H1 (cell line): ENCODE measurements around the gene RILPL1. TPM values are rescaled to one million over a fixed set of nuclear protein-coding genes. Genes with fewer than 3 reads are reported as not detected.

Experiments used
- EP300 ChIP-seq, 2 experiments: IDR thresholded peaks; 1 replicate in 1 of 2; 2 replicates in 1 of 2; pipeline ENCODE4 v1.6.1; 2011 to 2012; ENCODE audit warnings: low read depth in 2 of 2, low read length in 2 of 2, mild to moderate bottlenecking in 2 of 2, borderline replicate concordance in 1 of 2, inconsistent platforms in 1 of 2, moderate library complexity in 1 of 2
- KDM5A ChIP-seq: fragments of 200-600 bp; IDR thresholded peaks from 2 replicates; pipeline ENCODE4 v1.7.1; 2012; ENCODE audit warnings: mild to moderate bottlenecking, low read length, inconsistent platforms, mixed read lengths
- NANOG ChIP-seq: IDR thresholded peaks from 2 replicates; pipeline ENCODE4 v1.6.1; 2011; ENCODE audit warnings: low read length, low read depth, mild to moderate bottlenecking, inconsistent platforms; ENCODE audit not compliant: insufficient read depth, poor library complexity, severe bottlenecking
- RAD21 ChIP-seq, 2 experiments: IDR thresholded peaks in 1 of 2; conservative IDR thresholded peaks in 1 of 2; 2 replicates each; pipeline ENCODE4 v1.6.1; 2011; ENCODE audit warnings: low read depth in 2 of 2, low read length in 2 of 2, improper control_type of control experiment in 1 of 2, inconsistent platforms in 1 of 2, mild to moderate bottlenecking in 1 of 2, moderate library complexity in 1 of 2
- SAP30 ChIP-seq: fragments of 300-600 bp; sonication (generic); IDR thresholded peaks from 2 replicates; pipeline ENCODE4 v1.7.1; 2012; ENCODE audit warnings: low read length, moderate library complexity, mild to moderate bottlenecking, inconsistent platforms; ENCODE audit not compliant: insufficient read depth, insufficient replicate concordance
- polyA plus RNA-seq, 7 experiments: library from polyadenylated mRNA; depleted of rRNA in 3 of 7; stranded (reverse) in 5 of 7; unstranded in 2 of 7; fragments of >200 nt in 5 of 7; fragments of 200-250 nt in 2 of 7; gene quantifications; 1 replicate in 5 of 7; 2 replicates in 1 of 7; 4 replicates in 1 of 7; pipeline versions ENCODE4 v1.2.1 to v1.2.3, GENCODE V29; 2011 to 2013; ENCODE audit warnings: missing spikeins in 2 of 7, mixed read lengths in 2 of 7
- total RNA-seq: library from RNA; stranded (reverse); fragmentation: NEBNext Ultra II Directional; extraction: Animal tissue kit (Norgen Biotek cat#: 25700); gene quantifications from 2 replicates; pipeline ENCODE4 v1.2.1, GENCODE V29; 2021

The RILPL1 gene
- total and polyA plus RNA-seq, 2 of the 8 experiments (the other 6 are each of a cell fraction or from before 2014, with no cell fraction given), result 6.7 to 9.4 TPM

- no peak for TF ChIP-seq RAD21 (IDR thresholded peaks at IDR 0.05 in 1 of 2, conservative IDR thresholded peaks at IDR 0.05 in 1 of 2; ENCODE audit: low read depth in 2 of 2, low read length in 2 of 2)
- TF ChIP-seq NANOG, result no peak
- no peak for TF ChIP-seq EP300 (IDR thresholded peaks at IDR 0.05; ENCODE audit: borderline replicate concordance in 1 of 2, low read depth in 2 of 2, low read length in 2 of 2)
- no peak for TF ChIP-seq KDM5A
- TF ChIP-seq SAP30, result no peak
These were observed 14.6 kb upstream of the RILPL1 start (continued) for GRCh38 chr12:123548107-123548506.
